Left cardiac atrium (tissue), 4 donors: Measurements from ENCODE around the gene KRT80. TPM values are rescaled to one million over a fixed set of nuclear protein-coding genes. Genes with fewer than 3 reads are reported as not detected.

Experiments used
- ATAC-seq, 2 donors: fragments of 200-7000 bp; cut with Tn5 transposase; one replicate each; pipeline ENCODE4 v1.9.1; 2020; ENCODE audit warnings: mild to moderate bottlenecking in 2 of 2, moderate library complexity in 2 of 2
- DNase-seq: peaks from one replicate; pipeline ENCODE4 v3.0.0-alpha.2; 2020
- intact Hi-C, 2 donors: fragments of 100-400 bp; cut with DNase I; formaldehyde crosslinking; loops; one replicate each; pipeline versions ENCODE4 v1.14.1 to v1.15.1; 2022 to 2023
- total RNA-seq, 2 donors: library from RNA; stranded (reverse); fragmentation: NEBNext Ultra II Directional; extraction: Animal tissue kit (Norgen Biotek cat#: 25700); gene quantifications; one replicate each; pipeline ENCODE4 v1.2.1, GENCODE V29; 2021
- donor health status: DM: no; HTN: yes; CAD: no.
- donor health status: DM: no; HTN: yes; CAD: no; lungs with severe emphysema.
- donor health status: DM: yes; HTN: yes; CAD: no.
- donor health status: Dilated cardiomyopathy.

KRT80 gene
- total RNA-seq, 2 donors from 2014 or later, result 0.44 TPM; not detected in 1

DNA sequence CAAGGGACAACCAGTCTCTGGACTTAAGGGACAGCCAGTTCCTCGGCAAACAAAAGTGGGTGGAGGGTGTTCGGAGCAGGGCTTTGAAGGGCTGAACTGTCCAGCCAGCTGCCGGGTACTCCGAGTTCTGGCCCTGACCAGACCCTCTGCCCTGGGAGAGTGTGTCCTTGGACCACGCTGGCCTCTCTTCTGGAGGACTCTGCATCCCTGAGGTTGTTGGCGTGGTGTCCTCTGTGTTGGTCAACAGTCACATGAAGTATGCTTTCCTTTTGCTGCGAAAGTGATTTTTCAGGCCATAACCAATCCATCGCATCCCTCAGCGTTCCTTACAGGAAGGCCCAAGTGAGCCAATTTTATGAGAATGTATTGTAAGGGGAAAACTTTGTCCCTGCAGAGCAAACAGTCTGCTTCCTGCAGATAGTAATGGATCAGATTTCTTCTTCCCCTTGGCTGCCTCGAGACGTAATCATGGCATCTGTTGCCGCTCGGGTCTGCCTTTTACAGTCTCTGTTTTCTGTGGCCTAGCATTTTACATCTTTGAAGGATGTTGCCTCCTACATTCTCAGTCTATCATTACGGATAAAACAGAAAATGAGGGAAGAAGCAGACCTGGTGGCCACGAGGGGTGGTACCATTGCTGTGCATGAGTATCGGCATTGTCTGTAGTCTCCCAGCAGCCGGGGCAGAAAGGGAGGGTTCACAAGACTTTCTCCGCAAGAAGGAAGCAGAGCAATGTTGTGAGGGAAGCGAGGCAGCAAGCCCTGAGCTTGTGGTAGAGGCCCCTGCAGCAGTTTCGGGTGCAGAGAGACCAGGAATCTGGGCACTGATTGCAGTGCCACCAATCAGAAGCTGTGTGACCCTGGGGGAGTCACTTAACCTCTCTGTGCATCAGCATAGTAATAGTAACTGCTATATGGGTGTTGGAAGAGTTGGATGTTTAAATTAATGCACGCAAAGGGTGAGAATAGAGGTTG, 64.9 kb downstream of the KRT80 start:
- DNase-seq (peak; percentile 65), ATAC-seq (peak; percentile 58 to 60)
- intact Hi-C loops, result loop anchor here in 1 of 2 donors (10.0 kb wide), 1 partner anchor 122 kb away; the partner anchor contains the start of gene TAMALIN

DNA sequence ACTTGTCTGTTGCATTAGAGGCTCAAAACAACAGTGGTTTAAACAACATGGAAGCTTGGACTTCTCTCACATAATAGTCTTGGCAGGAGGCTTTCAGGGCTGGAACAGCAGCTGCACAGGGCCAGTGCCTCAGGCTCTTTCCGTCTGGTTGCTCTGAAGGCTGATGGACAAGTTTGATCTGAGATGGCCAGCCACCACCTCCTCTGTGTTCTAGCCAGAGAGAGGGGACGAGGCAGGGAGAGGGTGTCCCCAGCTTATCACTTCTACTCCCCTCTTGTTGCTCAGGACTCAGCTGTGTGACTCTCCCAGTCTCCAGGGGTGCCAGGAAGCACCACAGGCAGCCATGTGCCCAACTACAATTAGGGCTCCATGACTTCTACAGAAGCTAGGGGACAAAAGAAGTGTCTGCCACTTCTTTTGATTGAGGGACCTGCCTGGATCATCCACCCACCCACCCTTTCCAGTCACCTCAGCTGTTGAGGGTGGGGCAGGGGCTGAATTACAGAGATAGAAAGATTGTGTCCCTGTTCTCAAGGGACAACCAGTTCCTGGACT, 65.7 kb downstream of the KRT80 start:
- intact Hi-C loops, result loop anchor here in 1 of 2 donors (10.0 kb wide), 1 partner anchor 121 kb away; the partner anchor contains the start of gene TAMALIN
- no peak for ATAC-seq
- DNase-seq, result no peak

DNA sequence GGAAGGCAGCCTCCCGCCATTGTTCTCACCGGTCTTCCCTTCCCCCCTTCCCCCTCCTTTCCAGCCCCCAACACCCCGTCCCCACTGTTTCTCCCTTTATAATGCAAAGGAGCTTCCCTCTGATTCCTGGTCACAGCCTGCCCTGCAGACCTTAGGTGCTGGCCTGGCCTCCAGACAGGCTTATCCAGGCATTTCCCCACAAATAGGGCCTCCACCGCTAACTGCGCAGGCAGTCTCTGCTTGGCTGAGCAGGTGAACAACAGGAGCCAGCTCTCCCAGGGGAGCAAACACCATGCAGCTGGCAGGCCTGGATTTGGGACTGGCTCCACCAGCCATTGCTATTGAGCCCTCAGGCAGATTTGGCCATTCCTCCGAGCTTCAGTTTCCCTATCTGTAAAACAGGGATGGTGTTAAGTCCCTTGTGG, 66.3 kb downstream of the KRT80 start:
- DNase-seq (no peak), ATAC-seq (no peak)
- intact Hi-C loops, result loop anchor here in 1 of 2 donors (10.0 kb wide), 1 partner anchor 121 kb away; the partner anchor contains the start of gene TAMALIN

DNA sequence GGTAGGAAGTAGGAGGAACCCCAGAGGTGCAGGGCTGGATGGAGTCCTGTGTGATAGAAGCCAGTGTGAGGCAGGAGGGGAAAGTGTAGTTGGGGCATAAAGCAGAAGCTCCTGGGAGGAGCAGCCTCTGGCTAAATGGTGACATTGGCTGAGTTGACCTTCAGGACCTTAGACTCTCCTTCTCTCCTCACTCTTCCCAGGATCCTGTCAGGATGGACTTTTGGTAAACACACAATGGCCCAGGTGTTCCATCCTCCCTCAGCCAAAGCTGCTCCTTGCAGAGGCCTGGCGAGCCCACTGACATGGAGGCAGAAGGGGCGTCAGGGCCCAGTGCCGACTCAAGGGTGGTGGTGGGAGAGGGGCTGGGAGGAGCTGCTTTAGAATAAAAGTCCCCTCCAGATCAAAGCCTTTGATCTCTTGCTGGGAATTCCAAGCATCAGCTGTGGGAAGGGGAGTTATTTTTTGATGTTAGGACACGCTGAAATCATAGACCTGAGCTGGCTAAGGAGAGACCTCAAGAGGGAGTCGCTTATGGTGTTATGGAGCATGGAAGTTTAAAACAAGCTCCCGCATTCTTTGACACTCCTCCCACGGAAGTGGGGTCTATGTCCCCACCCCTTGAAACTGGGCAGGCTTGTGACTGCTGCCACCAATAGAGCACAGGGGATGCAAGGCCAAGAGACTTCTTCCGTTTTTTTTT, 68.2 kb downstream of the KRT80 start:
- no peak for DNase-seq
- intact Hi-C loops, result loop anchor here in 1 of 2 donors (5.0 to 10.0 kb wide), 2 partner anchors 41 to 119 kb away; partner anchors contain the start of gene TAMALIN
- no peak for ATAC-seq

DNA sequence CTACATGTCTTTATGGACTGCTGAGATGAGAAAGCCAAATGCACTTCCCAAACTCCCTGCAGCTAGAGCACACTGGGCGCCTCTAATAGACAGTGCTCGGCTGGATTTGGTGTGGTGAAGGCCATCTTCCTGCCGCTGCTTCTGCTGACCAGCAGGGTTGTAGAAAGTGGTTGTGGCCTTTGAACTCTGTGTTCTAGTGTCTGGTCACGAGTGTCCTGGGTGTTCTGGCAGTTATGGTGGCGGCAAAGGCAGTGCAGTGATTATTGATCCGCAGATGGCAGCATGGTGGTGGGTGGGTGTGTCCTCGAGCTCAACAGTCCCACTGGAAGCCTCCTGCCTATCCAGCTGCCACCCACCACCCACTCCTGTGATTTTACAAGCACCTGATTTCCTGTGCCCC, 68.9 kb downstream of the KRT80 start:
- DNase-seq (no peak), ATAC-seq (no peak)
- intact Hi-C loops, result loop anchor here in 1 of 2 donors (5.0 to 10.0 kb wide), 2 partner anchors 41 to 118 kb away; partner anchors contain the start of gene TAMALIN

DNA sequence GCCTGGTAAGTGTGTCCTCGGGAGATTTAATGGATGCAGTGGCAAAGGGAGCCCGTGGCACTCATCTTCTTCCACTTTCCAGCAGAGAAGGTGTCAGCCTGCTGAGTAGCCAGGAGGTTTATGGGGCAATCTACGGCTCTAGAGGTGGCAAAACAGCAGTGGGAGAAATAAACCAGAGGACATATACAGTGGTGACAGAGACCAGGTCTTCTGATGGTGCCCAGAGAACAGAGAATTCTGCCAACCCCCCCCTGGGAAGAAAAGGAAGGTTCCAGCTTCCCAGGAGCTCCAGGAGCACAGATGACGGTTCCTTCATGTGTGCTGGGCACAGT, 69.3 kb downstream of the KRT80 start:
- ATAC-seq, result no peak
- DNase-seq, result no peak
- intact Hi-C loops, result loop anchor here in 1 of 2 donors (5.0 to 10.0 kb wide), 2 partner anchors 40 to 118 kb away; partner anchors contain the start of gene TAMALIN

DNA sequence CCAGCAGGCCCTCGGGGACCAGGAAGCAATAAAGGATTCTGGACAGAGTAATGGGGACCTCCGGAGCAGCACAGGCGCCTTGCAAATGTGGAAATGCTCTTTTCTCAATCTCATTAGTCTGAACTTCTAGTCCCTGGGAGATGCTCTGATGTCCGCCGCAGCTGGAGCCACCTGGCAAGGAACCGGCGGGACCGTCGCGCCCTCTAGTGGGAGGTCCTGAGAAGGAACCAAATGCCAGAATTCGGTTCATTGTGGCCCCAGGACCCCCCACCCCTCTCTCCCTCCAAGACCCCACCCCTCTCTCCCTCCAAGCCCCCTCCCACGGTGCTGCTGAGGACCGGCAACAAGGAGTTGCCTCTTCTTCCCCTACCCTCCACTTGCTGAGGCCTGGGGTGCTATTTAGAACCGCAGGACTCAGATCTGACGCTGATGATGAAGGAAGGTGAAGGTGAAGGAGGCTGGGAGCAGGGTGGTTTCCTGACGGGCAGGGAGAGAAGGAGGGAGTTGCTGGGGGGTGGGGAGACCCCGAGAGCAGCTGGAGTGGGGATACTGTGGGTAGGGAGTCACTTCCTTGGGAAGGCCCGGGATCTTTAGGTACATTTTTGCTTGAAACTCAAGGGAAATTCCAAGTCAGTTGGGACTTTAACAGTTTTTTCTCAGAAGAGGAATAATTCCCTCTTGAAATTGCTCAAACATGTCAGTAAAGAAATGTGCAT, 69.8 kb downstream of the KRT80 start:
- ATAC-seq, result peak; percentile 28 to 45
- peak; percentile 72 for DNase-seq
- intact Hi-C loops, result loop anchor here in 1 of 2 donors (5.0 to 10.0 kb wide), 2 partner anchors 40 to 117 kb away; partner anchors contain the start of gene TAMALIN

DNA sequence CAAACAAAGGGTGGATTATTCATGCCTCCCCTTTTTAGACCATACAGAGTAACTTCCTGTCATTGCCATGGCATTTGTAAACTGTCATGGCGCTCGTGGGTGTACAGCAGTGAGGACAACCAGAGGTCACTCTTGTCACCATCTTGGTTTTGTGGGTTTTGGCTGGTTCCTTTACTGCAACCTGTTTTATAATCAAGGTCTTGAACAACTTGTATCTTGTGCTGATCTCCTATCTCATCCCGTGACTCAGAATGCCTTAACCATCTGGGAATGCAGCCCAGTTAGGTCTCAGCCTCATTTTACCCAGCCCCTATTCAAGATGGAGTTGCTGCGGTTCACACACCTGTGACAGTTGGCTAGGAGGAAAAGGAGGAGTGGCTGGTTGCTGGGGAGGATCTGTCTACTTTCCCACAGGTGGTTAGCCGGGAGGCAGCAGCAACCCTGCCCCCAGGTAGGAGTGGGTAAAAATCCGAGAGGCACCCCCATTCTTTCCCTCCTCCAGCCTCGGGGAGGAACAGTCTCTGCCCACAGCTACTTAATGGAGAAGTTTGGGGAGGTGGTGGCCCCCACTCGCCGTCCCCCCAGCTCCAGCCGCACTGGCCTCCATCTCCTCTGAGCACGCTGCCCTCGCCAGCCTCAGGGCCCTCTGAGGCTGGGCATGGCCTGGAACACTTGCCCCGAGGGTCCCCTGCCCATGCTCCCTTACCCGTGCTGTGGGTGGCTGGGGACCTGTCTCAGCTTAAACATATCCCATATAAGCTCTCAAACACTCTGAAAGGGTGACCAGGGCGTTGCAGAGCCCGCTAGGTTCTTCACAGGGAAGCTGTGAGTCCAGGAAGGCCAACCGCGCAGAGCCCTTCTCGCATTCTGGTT, 70.6 kb downstream of the KRT80 start:
- ATAC-seq (peak in 1 of 2 donors; percentile 14), DNase-seq (no peak)
- intact Hi-C loops, result loop anchor here in 1 of 2 donors (5.0 to 10.0 kb wide), 2 partner anchors 39 to 116 kb away; partner anchors contain the start of gene TAMALIN

DNA sequence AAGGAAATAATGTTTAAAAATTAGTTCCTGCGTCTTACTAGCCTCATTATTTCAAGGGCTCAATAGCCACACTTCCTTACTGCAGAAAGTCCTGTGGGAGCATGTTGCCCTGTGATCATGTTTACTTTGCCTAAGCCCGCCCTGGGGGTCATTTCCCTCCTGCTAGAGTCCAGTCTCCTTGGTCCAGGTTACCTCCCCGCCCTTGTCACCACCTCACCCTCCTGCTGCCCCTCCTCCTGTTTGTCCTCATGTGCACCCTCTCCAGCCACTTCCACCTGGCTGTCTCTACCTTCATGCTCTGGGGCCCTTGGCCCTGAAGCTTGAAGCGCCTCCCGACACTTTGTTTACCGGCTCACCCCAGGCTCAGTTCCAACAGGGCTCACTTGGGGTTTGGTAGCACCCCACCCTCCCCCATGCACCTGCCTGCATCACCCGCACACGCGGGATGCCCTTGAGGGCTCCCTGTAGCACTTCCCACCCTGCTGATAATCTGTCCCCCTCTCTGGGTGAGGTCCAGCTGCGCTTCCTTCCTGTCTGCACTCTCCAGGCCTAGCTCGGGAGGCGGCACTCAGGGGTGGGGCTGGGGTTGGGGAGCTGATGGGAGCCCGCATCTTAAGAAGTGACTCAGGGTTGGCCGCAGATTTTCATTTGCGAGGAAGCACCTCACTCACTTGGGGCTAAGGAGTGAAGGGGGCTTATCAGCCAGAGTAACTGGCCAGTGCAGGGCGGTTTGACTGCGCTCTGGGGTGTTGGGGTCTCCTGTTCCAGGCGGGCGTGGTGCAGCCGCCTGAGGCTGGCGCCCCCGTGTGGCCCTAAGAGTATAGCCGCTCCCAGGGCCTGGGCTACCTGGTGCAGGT, 72.2 kb downstream of the KRT80 start:
- ATAC-seq, result peak in 1 of 2 donors; percentile 63
- intact Hi-C loops, result loop anchor here in 1 of 2 donors (5.0 to 10.0 kb wide), 2 partner anchors 37 to 115 kb away; partner anchors contain the start of gene TAMALIN
- no peak for DNase-seq

Other genes starting within 250 kb of the KRT80 start
- gene ACVR1B, start 240.3 kb downstream of the KRT80 start, total RNA-seq, result 10 to 100 TPM; 13.0 to 19.3 TPM
- gene TAMALIN, start 185.1 kb downstream of the KRT80 start, total RNA-seq, result 10 to 100 TPM; 25.3 to 44.0 TPM
- 100 to 1,000 TPM in 1 of 2 donors, 10 to 100 TPM in 1; 85.6 to 172 TPM for gene NR4A1, start 140.6 kb downstream of the KRT80 start, total RNA-seq
- 10 to 100 TPM; 25.2 to 28.7 TPM for gene ATG101, start 122.0 kb downstream of the KRT80 start, total RNA-seq
- gene SMIM41, start 112.3 kb downstream of the KRT80 start, total RNA-seq, result under 1 TPM in 1 of 2 donors, not detected in 1; 0.27 TPM
- 10 to 100 TPM in 1 of 2 donors, 1 to 10 TPM in 1; 1.0 to 34.3 TPM for gene KRT7, start 41.2 kb upstream of the KRT80 start, total RNA-seq
- gene KRT86, start 82.6 kb upstream of the KRT80 start, total RNA-seq, result not detected
- not detected for gene KRT81, start 99.5 kb upstream of the KRT80 start, total RNA-seq
- gene KRT83, start 129.4 kb upstream of the KRT80 start, total RNA-seq, result not detected
- gene KRT85, start 175.5 kb upstream of the KRT80 start, total RNA-seq, result not detected
- not detected for gene KRT84, start 193.6 kb upstream of the KRT80 start, total RNA-seq
- gene KRT82, start 214.3 kb upstream of the KRT80 start, total RNA-seq, result not detected
- gene KRT75, start 242.4 kb upstream of the KRT80 start, total RNA-seq, result not detected